Stomach (tissue), 9 donors: Measurements from ENCODE around the gene C6orf58. TPM values are rescaled to one million over a fixed set of nuclear protein-coding genes. Genes with fewer than 3 reads are reported as not detected.

Experiments used
- DNase-seq, 2 donors: peaks; one replicate each; pipeline versions ENCODE4 v3.0.0 to v3.0.0-alpha.2; 2013 to 2019
- H3K27ac ChIP-seq, 5 donors: fragments of 200-600 bp in 4 of 5; sonication (generic) in 4 of 5; one replicate each; pipeline ENCODE4 v1.5.1; 2013 to 2019; ENCODE audit warnings: mild to moderate bottlenecking in 1 of 5, moderate library complexity in 1 of 5
- H3K27me3 ChIP-seq, 3 donors: fragments of 200-600 bp; sonication (generic); one replicate each; pipeline ENCODE4 v1.5.1; 2017 to 2019; ENCODE audit warnings: mixed run types in 1 of 3
- H3K36me3 ChIP-seq, 4 donors: fragments of 200-600 bp; sonication (generic); 1 replicate in 3 of 4; 2 replicates in 1 of 4; pipeline ENCODE4 v1.5.1; 2016 to 2019
- H3K4me1 ChIP-seq, 4 donors: fragments of 200-600 bp; sonication (generic); one replicate each; pipeline ENCODE4 v1.5.1; 2016 to 2019
- H3K4me3 ChIP-seq, 4 donors: fragments of 200-600 bp; sonication (generic) in 3 of 4; one replicate each; pipeline ENCODE4 v1.5.1; 2016 to 2019; ENCODE audit warnings: mild to moderate bottlenecking in 1 of 4
- H3K9me3 ChIP-seq, 4 donors: fragments of 200-600 bp; sonication (generic); one replicate each; pipeline ENCODE4 v1.5.1; 2016 to 2019
- EP300 ChIP-seq: sonication (generic); formaldehyde crosslinking; IDR thresholded peaks from one replicate; pipeline ENCODE4 v1.6.1; 2017; ENCODE audit warnings: antibody characterized with exemption
- POLR2A ChIP-seq, 4 donors: fragments of 450-650 bp; IDR thresholded peaks; one replicate each; pipeline ENCODE4 v1.6.1; 2016; ENCODE audit warnings: antibody characterized with exemption in 4 of 4, control low read depth in 2 of 4, mild to moderate bottlenecking in 1 of 4, moderate library complexity in 1 of 4
- POLR2AphosphoS5 ChIP-seq, 3 donors: sonication (generic); formaldehyde crosslinking; IDR thresholded peaks; one replicate each; pipeline ENCODE4 v1.6.1; 2016; ENCODE audit warnings: antibody characterized with exemption in 3 of 3
- WGBS, 5 donors: extraction: QIAGEN DNeasy Blood & Tissue Kit in 3 of 5; methylation state at CpG; one replicate each; pipeline versions ENCODE4 v1.1.5 to v1.1.7; 2013 to 2018; 5-methylcytosine and 5-hydroxymethylcytosine counted together
- intact Hi-C: fragments of 100-400 bp; cut with DNase I; formaldehyde crosslinking; loops from one replicate; pipeline ENCODE4 v1.15.1; 2023; ENCODE audit warnings: low total_unique reads
- polyA plus RNA-seq, 3 donors: library from polyadenylated mRNA; stranded (reverse); fragments of 200-250 nt; gene quantifications; one replicate each; pipeline ENCODE4 v1.2.3, GENCODE V29; 2013
- total RNA-seq, 5 donors: library from RNA; depleted of rRNA; stranded (reverse); fragments of >200 nt; gene quantifications; one replicate each; pipeline versions ENCODE4 v1.1.0 to v1.2.3, GENCODE V29; 2014 to 2016
- TF ChIP-seq, protein P1 (sequence below), 7 experiments: fragments of 450-650 bp in 4 of 7; fragments of 200-600 bp in 3 of 7; sonication (generic) in 3 of 7; IDR thresholded peaks; one replicate each; pipeline ENCODE4 v1.5.1; 2016 to 2019; ENCODE audit warnings: antibody characterized with exemption in 7 of 7, control low read depth in 2 of 7, mild to moderate bottlenecking in 1 of 7
- donor health status: healthy with polysubstance abuse.
- donor health status: Bipolar disorder and iron deficiency.
- donor health status: healthy.

The C6orf58 gene
- total and polyA plus RNA-seq, 8 donors = 0.25 to 3.5 (median 2.3) TPM; not detected in 5

DNA sequence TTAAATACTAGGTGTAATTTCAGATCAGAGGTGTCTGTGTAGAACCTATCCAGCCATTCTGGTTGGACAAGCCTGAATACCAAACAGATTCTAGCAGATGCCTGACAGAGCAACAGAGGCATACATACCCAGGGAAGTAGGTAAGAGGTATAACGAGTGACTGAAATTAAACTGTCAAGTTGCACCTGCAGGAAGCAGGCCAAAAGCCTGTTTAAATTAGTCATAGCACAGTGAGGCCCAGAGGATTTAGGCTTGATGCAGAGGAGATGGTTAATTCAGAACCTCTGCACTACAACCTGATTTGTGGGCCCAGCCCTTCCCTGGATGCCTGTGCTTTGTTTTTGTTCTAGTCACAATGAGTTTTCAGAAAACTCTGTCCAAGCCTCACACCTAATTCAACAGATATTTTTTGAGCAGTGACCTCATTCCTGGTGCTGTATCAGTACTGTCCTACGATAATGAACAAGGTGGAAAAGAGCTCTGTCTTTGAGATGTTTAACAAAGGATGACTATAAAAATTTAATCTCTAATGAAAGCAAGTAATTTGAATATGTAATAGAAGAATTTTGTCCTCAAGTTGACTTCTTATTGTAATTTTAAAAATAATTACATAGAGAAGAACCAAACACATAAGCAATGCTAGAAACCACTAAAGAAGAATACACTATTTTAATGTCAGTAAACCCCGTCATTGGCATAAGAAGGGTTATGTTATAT lies 31.7 kb downstream of the C6orf58 start:
- intact Hi-C loops = no loop called here
- H3K27ac ChIP-seq = no peak overlapping the region
- DNase-seq = no peak
- TF ChIP-seq EP300 (no peak), POLR2AphosphoS5 (IDR thresholded peaks at IDR 0.05) (no peak), POLR2A (IDR thresholded peaks at IDR 0.05) (no peak)
- TF ChIP-seq, protein P1, sequence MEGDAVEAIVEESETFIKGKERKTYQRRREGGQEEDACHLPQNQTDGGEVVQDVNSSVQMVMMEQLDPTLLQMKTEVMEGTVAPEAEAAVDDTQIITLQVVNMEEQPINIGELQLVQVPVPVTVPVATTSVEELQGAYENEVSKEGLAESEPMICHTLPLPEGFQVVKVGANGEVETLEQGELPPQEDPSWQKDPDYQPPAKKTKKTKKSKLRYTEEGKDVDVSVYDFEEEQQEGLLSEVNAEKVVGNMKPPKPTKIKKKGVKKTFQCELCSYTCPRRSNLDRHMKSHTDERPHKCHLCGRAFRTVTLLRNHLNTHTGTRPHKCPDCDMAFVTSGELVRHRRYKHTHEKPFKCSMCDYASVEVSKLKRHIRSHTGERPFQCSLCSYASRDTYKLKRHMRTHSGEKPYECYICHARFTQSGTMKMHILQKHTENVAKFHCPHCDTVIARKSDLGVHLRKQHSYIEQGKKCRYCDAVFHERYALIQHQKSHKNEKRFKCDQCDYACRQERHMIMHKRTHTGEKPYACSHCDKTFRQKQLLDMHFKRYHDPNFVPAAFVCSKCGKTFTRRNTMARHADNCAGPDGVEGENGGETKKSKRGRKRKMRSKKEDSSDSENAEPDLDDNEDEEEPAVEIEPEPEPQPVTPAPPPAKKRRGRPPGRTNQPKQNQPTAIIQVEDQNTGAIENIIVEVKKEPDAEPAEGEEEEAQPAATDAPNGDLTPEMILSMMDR (IDR thresholded peaks at IDR 0.05) = no peak
- 52 to 77% (median 59%) methylated on average over 3 of the region's 3 CpGs for WGBS, 5 donors
- H3K27me3 ChIP-seq = no peaks in the 10 kb centered on the region
- H3K9me3 ChIP-seq = no peaks in the 10 kb centered on the region
- H3K4me3 ChIP-seq = no peak overlapping the region
- no peaks in the 10 kb centered on the region for H3K4me1 ChIP-seq
- H3K36me3 ChIP-seq = no peaks in the 10 kb centered on the region

DNA sequence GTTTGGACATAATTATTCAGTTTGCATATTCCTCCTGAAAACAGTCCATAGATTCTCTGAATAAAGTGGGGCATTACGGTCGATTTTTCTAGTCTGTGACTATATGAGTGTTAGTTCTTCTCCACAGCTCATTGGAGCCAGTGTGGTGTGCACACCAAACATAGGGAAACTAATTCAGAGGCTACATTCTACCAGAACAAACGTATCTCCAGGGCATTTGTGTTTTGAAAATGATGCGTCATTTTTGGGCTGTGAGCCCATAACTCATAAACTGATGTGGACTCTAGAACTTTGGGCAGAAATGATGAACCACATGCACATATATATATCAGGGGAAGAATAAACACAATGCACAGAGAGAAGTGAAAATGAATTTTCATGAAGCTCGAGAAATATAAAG lies 41.8 kb downstream of the C6orf58 start:
- Histone ChIP-seq H3K4me1 (no peaks in the 10 kb centered on the region), H3K27me3 (no peaks in the 10 kb centered on the region), H3K36me3 (no peaks in the 10 kb centered on the region), H3K9me3 (no peaks in the 10 kb centered on the region), H3K4me3 (no peak overlapping the region), H3K27ac (no peak overlapping the region)
- 63 to 86% (median 79%) methylated on average over 5 of the region's 5 CpGs for WGBS, 5 donors
- TF ChIP-seq POLR2A (IDR thresholded peaks at IDR 0.05) (no peak), POLR2AphosphoS5 (IDR thresholded peaks at IDR 0.05) (no peak), EP300 (no peak)
- TF ChIP-seq, protein P1 (IDR thresholded peaks at IDR 0.05) = no peak
- intact Hi-C loops = no loop called here
- no peak for DNase-seq

DNA sequence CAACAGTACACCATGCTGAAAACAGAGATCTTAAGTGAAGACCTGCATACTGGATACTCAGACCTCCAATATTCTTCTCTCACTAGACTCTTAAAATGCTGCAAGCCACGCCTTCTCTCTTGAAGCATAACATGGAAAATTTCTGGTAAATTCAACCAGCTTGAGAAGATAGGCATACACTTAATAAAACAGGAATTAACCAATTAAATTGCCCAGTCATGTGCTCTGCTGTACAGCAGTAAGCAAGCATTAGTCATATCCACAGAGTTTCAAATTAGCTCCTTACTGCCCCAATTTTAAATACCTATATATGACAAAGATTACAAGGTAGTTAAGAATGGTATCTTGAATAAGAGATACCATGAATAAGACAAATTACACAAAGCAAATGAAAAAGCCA lies 53.8 kb downstream of the C6orf58 start:
- TF ChIP-seq, protein P1 (IDR thresholded peaks at IDR 0.05) = no peak
- TF ChIP-seq POLR2A (IDR thresholded peaks at IDR 0.05) = no peak
- TF ChIP-seq POLR2AphosphoS5 (IDR thresholded peaks at IDR 0.05) = no peak
- no peak for TF ChIP-seq EP300
- 85 to 91% (median 87%) methylated on average over 1 of the region's 1 CpG for WGBS, 5 donors
- intact Hi-C loops = no loop called here
- no peak for DNase-seq
- no peaks in the 10 kb centered on the region for H3K36me3 ChIP-seq
- H3K4me3 ChIP-seq = no peak overlapping the region
- no peaks in the 10 kb centered on the region for H3K9me3 ChIP-seq
- H3K27me3 ChIP-seq = no peaks in the 10 kb centered on the region
- no peak overlapping the region for H3K27ac ChIP-seq
- no peaks in the 10 kb centered on the region for H3K4me1 ChIP-seq

DNA sequence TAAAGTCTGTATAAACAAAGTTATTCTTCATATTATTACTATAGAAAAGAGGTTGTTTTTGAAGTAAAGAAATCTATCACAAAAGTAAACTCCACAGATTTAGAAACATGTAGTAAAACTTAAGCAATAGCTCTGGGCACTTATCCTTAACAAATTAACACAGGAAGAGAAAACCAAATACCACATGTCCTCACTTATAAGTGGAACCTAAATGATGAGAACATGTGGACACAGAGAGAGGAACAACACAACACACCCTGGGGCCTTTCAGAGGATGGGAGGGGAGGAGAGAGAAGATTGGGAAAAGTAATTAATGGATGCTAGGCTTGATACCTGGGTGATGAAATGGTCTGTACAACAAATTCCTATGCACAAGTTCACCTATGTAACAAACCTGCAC lies 57.2 kb downstream of the C6orf58 start:
- no peaks in the 10 kb centered on the region for H3K4me1 ChIP-seq
- no peak for DNase-seq
- no peaks in the 10 kb centered on the region for H3K9me3 ChIP-seq
- no peak overlapping the region for H3K27ac ChIP-seq
- no peaks in the 10 kb centered on the region for H3K27me3 ChIP-seq
- intact Hi-C loops = no loop called here
- H3K4me3 ChIP-seq = no peak overlapping the region
- TF ChIP-seq POLR2AphosphoS5 (IDR thresholded peaks at IDR 0.05) (no peak), POLR2A (IDR thresholded peaks at IDR 0.05) (no peak), EP300 (no peak)
- TF ChIP-seq, protein P1 (IDR thresholded peaks at IDR 0.05) = no peak
- H3K36me3 ChIP-seq = no peaks in the 10 kb centered on the region
